Neural progenitor cell (in vitro differentiated cells): ENCODE measurements around the gene OSGIN1. TPM values are rescaled to one million over a fixed set of nuclear protein-coding genes. Genes with fewer than 3 reads are reported as not detected.

Source experiments
- DNase-seq: peaks from one replicate; pipeline ENCODE4 v3.0.0-alpha.2; 2016; ENCODE audit warnings: low spot score
- H2AFZ ChIP-seq: fragments of 200-600 bp; sonication (generic); replicated peaks from 2 replicates; pipeline ENCODE4 v1.6.1; 2016; ENCODE audit warnings: antibody characterized with exemption
- H3F3A ChIP-seq: fragments of 200-600 bp; sonication (generic); 2 replicates; pipeline ENCODE4 v1.6.1; 2016; ENCODE audit warnings: antibody characterized with exemption, low read depth
- H3K27ac ChIP-seq: fragments of 200-600 bp; sonication (generic); 2 replicates; pipeline ENCODE4 v1.5.1; 2016; ENCODE audit warnings: mild to moderate bottlenecking
- H3K27me3 ChIP-seq: fragments of 200-600 bp; sonication (generic); 2 replicates; pipeline ENCODE4 v1.6.1; 2016; ENCODE audit warnings: mild to moderate bottlenecking, moderate library complexity
- H3K36me3 ChIP-seq: fragments of 200-600 bp; sonication (generic); 2 replicates; pipeline ENCODE4 v1.5.1; 2016
- H3K4me1 ChIP-seq: fragments of 200-600 bp; sonication (generic); 2 replicates; pipeline ENCODE4 v1.6.1; 2016; ENCODE audit warnings: mixed run types
- H3K4me2 ChIP-seq: fragments of 200-600 bp; sonication (generic); 2 replicates; pipeline ENCODE4 v1.6.1; 2016
- H3K4me3 ChIP-seq: fragments of 200-600 bp; sonication (generic); 2 replicates; pipeline ENCODE4 v1.5.1; 2016
- H3K79me2 ChIP-seq: fragments of 200-600 bp; sonication (generic); 2 replicates; pipeline ENCODE4 v1.6.1; 2016; ENCODE audit warnings: low read depth
- H3K9ac ChIP-seq: fragments of 200-600 bp; sonication (generic); 2 replicates; pipeline ENCODE4 v1.6.1; 2016
- H3K9me3 ChIP-seq: fragments of 200-600 bp; sonication (generic); 2 replicates; pipeline ENCODE4 v1.5.1; 2016; ENCODE audit warnings: low read depth
- H4K20me1 ChIP-seq: fragments of 200-600 bp; sonication (generic); 2 replicates; pipeline ENCODE4 v1.6.1; 2016; ENCODE audit warnings: low read depth
- H3K27ac Mint-ChIP-seq: 3 replicates; pipeline ENCODE4 v1.8.0; 2021; ENCODE audit warnings: mixed read lengths
- H3K27me3 Mint-ChIP-seq: 2 replicates; pipeline ENCODE4 v1.8.0; 2022; ENCODE audit warnings: low read depth, mild to moderate bottlenecking, inconsistent platforms, moderate library complexity, mixed read lengths; ENCODE audit not compliant: insufficient read depth
- H3K36me3 Mint-ChIP-seq: 3 replicates; pipeline ENCODE4 v1.8.0; 2021; ENCODE audit warnings: mixed read lengths
- H3K4me1 Mint-ChIP-seq: 3 replicates; pipeline ENCODE4 v1.8.0; 2021; ENCODE audit warnings: mixed read lengths
- H3K4me3 Mint-ChIP-seq: 3 replicates; pipeline ENCODE4 v1.8.0; 2021; ENCODE audit warnings: mild to moderate bottlenecking, moderate library complexity, mixed read lengths
- H3K9me3 Mint-ChIP-seq: 3 replicates; pipeline ENCODE4 v1.8.0; 2020; ENCODE audit warnings: mixed read lengths
- EZH2 ChIP-seq: fragments of 200-600 bp; sonication (generic); IDR thresholded peaks from 2 replicates; pipeline ENCODE4 v1.6.1; 2017; ENCODE audit warnings: antibody characterized with exemption, mild to moderate bottlenecking, moderate library complexity
- EZH2phosphoT487 ChIP-seq: fragments of 200-600 bp; sonication (generic); IDR thresholded peaks from 2 replicates; pipeline ENCODE4 v1.6.1; 2017; ENCODE audit warnings: antibody characterized with exemption
- total RNA-seq: library from RNA; depleted of rRNA; stranded (reverse); fragments of >200 nt; gene quantifications from 2 replicates; pipeline ENCODE4 v1.2.3, GENCODE V29; 2015; ENCODE audit warnings: low replicate concordance
- TF ChIP-seq, protein P1 (sequence below): fragments of 200-600 bp; sonication (generic); IDR thresholded peaks from 2 replicates; pipeline ENCODE4 v1.5.1; 2017; ENCODE audit warnings: antibody characterized with exemption, mild to moderate bottlenecking

The OSGIN1 gene
- total RNA-seq, 1 donor from 2014 or later = not detected

- Histone ChIP-seq H3K4me3 (no peak overlapping the region), H3K27ac (no peak overlapping the region), H3K4me2 (no peak overlapping the region), H3K4me1 (no peaks in the 10 kb centered on the region), H3K36me3 (no peaks in the 10 kb centered on the region), H3K27me3 (no peaks in the 10 kb centered on the region), H2AFZ (no peak overlapping the region), H3K79me2 (no peaks in the 10 kb centered on the region), H3K9me3 (no peaks in the 10 kb centered on the region), H3F3A (peaks cover 10% of the 10 kb centered on the region), H4K20me1 (no peaks in the 10 kb centered on the region), H3K9ac (no peak overlapping the region)
- Mint-ChIP-seq H3K4me3 (no peak overlapping the region), H3K36me3 (no peaks in the 10 kb centered on the region), H3K9me3 (peaks cover 6% of the 10 kb centered on the region), H3K27ac (peak overlapping the region; percentile 57), H3K4me1 (peaks cover 3% of the 10 kb centered on the region), H3K27me3 (peaks cover 4% of the 10 kb centered on the region)
- no peak for DNase-seq
- TF ChIP-seq, protein P1, sequence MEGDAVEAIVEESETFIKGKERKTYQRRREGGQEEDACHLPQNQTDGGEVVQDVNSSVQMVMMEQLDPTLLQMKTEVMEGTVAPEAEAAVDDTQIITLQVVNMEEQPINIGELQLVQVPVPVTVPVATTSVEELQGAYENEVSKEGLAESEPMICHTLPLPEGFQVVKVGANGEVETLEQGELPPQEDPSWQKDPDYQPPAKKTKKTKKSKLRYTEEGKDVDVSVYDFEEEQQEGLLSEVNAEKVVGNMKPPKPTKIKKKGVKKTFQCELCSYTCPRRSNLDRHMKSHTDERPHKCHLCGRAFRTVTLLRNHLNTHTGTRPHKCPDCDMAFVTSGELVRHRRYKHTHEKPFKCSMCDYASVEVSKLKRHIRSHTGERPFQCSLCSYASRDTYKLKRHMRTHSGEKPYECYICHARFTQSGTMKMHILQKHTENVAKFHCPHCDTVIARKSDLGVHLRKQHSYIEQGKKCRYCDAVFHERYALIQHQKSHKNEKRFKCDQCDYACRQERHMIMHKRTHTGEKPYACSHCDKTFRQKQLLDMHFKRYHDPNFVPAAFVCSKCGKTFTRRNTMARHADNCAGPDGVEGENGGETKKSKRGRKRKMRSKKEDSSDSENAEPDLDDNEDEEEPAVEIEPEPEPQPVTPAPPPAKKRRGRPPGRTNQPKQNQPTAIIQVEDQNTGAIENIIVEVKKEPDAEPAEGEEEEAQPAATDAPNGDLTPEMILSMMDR = no peak
- TF ChIP-seq EZH2phosphoT487 (no peak), EZH2 (no peak)
These were observed 6.8 kb upstream of the OSGIN1 start for GRCh38 chr16:83946154-83946780.

DNA sequence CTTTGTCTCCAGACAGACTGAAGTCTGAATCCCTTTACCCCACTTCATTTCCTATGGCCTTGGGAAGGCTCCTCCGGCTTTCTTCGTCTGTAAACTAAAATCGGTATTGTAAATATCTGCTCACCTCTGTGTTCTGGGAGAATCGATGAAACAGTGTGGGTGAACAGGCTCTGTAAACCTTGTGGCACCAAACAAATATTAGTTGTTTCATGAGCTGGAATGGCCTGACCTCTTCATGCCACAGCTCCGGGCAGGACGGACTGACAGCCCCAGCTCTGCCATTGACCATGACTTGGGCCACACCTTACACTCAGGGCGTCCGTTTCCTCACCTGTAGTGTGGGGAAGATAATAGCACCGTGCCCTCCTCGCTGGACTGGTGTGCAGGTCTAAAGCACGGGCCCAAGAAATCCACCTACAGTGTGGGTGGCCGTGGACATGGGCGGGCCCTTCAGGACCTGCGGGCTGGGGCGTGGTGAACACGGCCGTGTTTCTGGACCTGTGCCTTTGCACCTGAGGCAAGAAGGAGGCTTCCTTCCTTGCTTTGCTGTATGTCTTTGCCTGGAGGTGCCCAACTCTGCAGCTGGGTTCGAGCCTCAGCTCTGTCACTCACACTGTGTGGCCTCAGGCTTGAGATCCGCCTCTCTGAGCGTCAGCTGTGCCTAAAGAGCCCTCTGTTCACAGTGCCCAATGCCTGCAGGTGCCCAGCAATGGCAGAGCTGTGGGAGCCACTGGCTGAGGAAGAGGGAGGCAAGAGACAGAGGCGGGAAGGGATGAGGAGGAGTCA lies 6.1 kb upstream of the OSGIN1 start:
- H2AFZ ChIP-seq = no peak overlapping the region
- Mint-ChIP-seq H3K4me1 (peaks cover 3% of the 10 kb centered on the region), H3K36me3 (no peaks in the 10 kb centered on the region), H3K4me3 (no peak overlapping the region), H3K27me3 (peaks cover 4% of the 10 kb centered on the region), H3K27ac (peak overlapping the region; percentile 52), H3K9me3 (peaks cover 7% of the 10 kb centered on the region)
- H3K4me2 ChIP-seq = no peak overlapping the region
- H3F3A ChIP-seq = peaks cover 11% of the 10 kb centered on the region
- no peaks in the 10 kb centered on the region for H3K27me3 ChIP-seq
- no peak overlapping the region for H3K9ac ChIP-seq
- no peak overlapping the region for H3K4me3 ChIP-seq
- H3K36me3 ChIP-seq = no peaks in the 10 kb centered on the region
- no peaks in the 10 kb centered on the region for H3K79me2 ChIP-seq
- H3K9me3 ChIP-seq = no peaks in the 10 kb centered on the region
- DNase-seq = no peak
- TF ChIP-seq, protein P1 = no peak
- no peaks in the 10 kb centered on the region for H4K20me1 ChIP-seq
- H3K27ac ChIP-seq = no peak overlapping the region
- no peaks in the 10 kb centered on the region for H3K4me1 ChIP-seq

DNA sequence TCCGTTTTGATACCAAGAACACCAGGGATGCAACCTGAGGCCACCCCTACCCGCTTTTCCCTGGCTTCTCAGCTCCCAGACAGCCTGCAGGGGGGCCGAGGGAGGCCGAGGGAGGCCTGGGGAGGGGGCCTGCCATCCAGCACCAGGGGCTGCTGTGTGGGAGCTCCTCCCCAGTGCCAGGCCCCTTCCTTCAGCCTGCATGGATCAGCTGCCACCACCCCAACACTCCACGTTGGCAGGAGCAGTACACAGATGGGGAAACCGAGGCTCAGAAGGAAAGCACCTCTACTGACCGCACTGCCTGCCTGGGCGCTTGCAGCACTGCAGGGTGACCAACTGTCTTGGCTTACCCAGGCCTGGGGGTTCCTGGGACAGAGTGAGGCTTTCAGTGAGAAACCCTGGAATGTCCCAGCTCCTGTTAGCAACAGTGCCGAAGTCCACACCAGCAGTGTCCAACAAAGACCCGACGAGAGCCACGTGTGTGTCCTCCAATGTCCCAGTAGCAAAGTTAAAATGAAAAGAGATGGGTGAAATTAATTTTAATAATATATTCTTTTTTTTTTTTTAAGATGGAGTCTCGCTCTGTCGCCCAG lies 5.3 kb upstream of the OSGIN1 start:
- no peak for TF ChIP-seq EZH2phosphoT487
- no peak for TF ChIP-seq EZH2
- TF ChIP-seq, protein P1 = no peak
- Histone ChIP-seq H3K9me3 (no peaks in the 10 kb centered on the region), H3K27ac (no peak overlapping the region), H3K79me2 (no peaks in the 10 kb centered on the region), H3F3A (peaks cover 11% of the 10 kb centered on the region), H3K4me1 (no peaks in the 10 kb centered on the region), H3K36me3 (no peaks in the 10 kb centered on the region), H4K20me1 (no peaks in the 10 kb centered on the region), H3K4me3 (no peak overlapping the region), H3K9ac (no peak overlapping the region), H3K4me2 (no peak overlapping the region), H3K27me3 (peaks cover 3% of the 10 kb centered on the region), H2AFZ (no peak overlapping the region)
- DNase-seq = no peak
- H3K4me1 Mint-ChIP-seq = peaks cover 3% of the 10 kb centered on the region
- H3K4me3 Mint-ChIP-seq = no peak overlapping the region
- H3K9me3 Mint-ChIP-seq = peaks cover 7% of the 10 kb centered on the region
- peaks cover 7% of the 10 kb centered on the region for H3K27me3 Mint-ChIP-seq
- H3K36me3 Mint-ChIP-seq = no peaks in the 10 kb centered on the region
- H3K27ac Mint-ChIP-seq = no peak overlapping the region
